ENCODE results near the gene HDAC11. TPM values are rescaled to one million over a fixed set of nuclear protein-coding genes. Genes with fewer than 3 reads are reported as not detected.
A peak's percentile ranks its signal among the peaks of the same experiment; 100 is the strongest.
"Not testable (repeated sequence)": the region's sequence is repeated elsewhere in the genome, so short reads cannot be mapped to it uniquely, and the experiment has no call there.

HDAC11 gene
- total RNA-seq, 1 experiment from 2014 or later, result 7.1 TPM

DNA sequence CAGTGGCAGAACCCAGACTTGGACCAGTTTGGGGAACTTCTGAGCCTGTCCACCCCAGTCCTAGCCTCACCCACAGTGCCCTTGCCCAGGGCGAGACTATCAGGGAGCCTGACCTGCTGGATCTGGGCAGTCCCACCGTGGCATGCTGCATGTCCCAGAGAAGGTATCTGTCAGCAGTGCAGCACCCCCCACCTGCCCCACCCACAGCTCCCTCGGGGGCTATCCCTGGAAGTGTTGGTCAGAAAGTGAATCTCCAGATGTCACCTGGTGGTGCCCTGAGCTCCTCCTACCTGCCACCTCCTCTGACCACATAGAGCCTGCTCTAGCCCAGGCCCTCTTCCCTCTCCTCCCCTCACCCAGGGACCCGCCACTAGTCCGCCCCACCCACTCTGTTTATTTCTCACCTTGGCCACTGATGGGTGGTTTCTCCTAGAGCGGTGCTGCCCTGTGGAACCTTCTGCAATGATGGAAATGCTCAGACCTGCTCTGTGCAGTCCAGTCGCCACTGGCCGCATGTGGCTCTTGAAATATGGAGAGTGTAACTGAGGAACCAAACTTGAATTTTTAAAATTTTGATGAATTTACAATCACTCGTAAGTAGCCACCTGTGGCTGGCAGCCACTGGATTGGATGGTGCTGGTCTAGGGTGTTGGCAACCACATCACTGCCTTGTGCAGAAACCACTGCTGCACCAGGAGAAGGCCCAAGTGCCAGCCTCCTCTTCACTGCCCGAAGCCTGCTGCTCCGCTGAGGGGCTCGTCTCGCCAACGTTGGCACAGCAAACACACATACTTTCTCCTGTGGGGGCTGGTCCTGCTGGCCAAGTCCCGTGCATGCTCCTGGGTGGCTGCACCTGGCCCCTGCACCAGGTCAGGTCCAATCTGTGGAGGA is 13.1 kb downstream of the HDAC11 start:
- DNase-seq (ENCODE audit: low read depth), result no peak

DNA sequence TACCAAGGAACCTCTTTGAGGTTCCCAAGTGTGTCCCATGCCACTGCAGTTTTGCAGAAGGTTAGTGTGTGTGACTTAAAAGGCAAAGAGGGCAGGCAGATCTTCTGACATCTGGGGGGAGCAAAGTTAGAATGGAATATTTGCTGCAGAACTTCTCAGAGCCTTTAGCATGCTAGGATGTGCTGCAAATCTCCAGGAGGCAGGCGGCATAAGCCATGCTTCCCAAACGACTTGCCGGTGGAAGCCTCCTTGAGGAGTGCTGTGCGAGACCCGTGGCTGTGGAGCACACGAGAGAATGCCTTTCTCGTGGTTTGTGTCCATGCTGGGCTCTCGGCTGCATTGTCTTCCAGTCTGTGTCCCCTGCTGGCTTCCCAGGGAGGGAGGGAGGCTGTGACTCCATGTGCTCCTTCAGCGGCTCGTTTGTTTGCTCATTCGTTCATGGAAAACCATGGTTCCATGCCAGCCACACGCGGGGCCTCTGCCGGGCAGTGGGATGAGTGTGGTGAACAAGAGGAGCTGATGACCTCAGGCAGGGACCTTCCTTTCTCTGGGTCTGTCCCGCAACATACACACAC is 13.8 kb downstream of the HDAC11 start:
- no peak for DNase-seq (ENCODE audit: low read depth)

DNA sequence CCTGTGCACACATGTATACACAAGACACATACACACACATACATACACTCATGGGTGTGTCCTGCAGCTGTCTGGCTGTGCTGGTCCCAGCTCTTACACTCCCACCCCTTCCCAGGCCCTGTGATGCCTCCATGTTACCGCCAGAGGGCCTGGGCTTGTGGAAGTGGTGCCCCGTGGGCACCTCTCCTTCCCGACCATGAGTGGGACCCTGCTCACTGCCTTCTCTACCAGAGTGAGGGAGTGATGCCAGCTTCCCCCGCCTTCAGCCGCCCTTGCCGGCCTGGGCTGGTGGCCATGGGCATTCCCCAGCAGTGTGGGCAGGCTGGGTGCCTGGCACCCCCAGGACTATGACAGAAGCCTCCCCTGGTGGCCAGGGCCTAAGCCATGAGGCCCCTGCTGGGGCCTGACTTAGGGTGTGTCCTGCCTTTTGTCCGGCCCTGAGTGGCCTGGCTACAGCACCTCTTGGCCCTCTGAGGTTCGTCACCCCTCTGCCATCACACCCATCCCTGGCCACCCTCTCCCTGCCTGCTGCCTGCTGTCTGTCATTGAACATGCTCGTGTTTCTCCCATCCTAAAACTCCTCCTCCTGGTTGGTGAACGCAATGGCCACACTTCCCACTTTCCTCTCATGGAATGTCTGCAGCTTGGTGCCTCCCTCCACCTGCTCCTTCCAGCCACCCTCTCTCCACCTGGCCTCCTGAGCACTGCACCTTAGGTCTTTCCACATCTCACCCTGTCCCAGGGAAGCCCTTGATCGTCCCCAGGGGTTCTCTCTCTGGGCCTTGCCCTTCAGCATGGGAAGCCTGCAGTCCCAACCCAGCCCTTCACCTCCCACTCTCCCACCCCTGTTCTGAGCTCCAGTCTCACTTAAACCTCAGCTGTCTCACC is 14.6 kb downstream of the HDAC11 start:
- DNase-seq (ENCODE audit: low read depth), result peak; percentile 43

DNA sequence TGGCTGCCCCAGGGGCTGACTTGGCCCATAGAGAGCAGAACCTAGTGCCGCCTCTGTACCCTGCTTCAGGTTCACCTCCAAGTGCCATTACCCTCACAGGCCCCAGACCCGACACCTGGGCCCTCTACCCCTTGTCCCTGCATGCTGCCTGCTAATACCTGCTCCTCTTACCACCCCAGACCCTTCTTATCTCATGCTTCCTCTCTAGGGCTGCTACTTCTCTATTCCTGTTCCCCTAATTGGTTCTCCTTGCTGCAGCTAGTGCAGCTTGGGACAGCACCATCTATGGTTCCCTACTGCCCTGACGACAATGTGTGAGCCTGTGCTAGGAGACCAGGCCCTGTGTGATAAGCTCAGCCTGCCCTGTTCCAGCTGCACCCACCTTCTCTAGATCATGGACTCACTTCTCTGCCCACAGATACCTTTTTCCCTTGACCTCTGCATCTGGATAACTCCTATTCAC is 15.3 kb downstream of the HDAC11 start:
- no peak for DNase-seq (ENCODE audit: low read depth)

DNA sequence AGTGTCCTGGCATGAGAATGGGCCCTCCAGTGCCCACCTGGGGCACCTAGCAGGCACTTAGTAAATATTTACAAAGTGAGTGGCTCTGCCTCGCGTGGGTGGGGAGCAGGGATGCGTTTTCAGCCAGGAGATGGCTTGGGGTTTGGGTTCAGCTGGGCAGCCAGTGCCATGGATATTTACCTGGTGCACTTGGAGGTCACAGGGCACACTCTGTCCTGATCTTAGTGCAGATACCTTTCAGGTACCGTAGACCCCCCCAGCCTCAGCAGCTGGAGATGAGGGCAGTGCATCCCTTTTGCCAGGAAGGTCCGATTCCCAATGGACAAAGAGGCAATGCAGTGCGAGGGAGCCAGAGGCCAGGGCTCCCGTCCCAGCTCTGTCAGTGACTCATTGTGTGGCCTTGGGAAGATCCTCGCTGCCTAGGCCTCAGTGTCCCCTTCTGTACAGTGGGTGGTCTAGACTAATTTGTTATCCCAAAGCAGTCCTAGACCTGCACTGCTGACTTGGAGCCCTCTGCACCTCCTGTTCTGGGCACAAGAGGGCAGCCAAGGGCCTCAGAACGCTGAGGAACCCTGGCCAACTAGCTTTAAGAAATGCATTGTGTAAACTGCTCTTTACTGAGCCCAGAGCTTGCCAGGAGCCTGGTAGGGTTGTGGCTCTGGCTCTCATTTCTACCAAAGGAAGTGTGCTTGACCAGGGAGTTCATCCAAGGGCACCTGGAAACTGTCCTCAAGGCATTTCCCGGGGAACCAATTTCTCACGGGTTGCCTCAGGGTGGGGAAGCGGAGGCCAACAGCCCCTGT is 16.0 kb downstream of the HDAC11 start:
- peak; percentile 61 for DNase-seq (ENCODE audit: low read depth)

DNA sequence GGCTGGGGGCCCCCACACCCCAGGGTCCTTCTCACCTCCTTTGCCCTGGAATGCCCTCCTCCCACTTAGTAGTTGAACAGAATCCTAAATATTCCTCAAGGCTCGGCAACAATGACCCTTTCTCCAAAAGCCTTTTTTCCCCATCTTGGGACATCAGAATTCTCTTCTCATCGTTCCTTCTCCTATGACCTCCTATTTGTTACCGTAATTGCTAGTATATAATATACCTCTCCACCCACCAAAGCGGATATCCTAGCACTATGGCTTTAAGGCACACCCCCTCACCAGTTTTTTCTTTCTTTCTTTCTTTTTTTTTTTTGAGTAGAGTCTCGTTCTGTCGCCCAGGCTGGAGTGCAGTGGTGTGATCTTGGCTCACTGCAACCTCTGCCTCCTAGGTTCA is 16.8 kb downstream of the HDAC11 start:
- DNase-seq (ENCODE audit: low read depth), result no peak

DNA sequence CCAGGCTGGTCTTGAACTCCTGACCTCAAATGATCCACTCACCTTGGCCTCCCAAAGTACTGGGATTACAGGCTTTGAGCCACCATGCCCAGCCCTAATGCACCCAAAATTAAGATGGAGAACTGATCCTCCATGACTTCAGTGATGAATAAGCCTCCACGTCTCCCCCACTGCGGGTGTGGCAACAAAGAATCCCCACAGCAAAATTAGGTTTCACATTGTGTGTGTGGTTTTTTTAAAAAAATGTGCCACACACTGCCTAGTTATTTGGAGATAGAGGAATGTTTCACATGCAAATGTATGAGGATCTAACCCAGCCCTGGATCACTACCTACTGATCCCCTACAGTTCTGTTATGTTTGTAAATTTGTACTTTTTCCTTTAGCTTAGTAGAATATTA is 17.3 kb downstream of the HDAC11 start:
- DNase-seq (ENCODE audit: low read depth), result peak; percentile 9

DNA sequence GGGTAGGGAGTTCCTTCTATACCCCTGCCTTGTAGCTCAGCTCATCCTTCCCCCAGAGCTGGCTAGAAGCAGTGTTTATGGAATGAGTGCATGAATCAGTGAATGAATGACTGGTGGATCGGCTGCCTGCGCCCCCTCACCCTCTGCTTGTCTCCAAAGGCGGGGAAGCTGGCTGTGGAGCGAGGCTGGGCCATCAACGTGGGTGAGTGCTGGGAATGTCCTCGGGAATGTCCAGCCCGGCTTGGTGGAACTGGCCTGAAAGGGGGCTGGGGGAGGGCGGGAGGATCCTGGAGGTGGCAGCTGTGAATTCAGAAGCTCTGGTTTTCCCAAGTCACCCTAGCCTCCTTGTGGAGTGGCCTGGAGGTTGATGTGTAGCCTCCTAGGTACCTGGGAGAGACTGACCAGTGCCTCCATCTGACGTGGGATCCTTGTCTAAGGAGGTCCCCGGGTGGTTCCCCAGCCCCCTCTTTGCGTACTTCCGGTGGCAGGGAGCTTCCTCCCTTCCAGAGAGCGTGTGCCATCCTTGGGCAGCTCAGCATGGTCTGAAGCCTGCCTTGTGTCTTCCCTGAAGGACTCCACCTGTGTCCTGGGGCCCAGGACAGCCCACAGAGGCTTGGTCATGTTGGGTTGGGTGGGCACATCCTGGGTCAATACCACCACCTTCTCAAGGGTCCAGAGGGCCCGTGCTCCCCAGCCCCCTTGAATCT is 18.4 kb downstream of the HDAC11 start:
- no peak for DNase-seq (ENCODE audit: low read depth)

DNA sequence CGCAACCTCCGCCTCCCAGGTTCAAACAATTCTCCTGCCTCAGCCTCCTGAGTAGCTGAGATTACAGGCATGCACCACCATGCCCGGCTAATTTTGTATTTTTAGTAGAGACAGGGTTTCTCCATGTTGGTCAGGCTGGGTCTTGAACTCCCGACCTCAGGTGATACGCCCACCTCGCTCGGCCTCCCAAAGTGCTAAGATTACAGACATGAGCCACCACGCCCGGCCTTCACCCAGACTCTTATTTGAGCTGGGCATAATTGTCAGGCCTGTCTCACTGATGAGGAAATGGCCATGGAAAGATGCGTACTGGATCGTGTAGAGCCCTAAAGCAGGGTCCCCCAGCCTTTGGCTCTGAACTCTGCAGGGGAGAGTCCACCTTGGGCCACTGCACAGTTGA is 19.1 kb downstream of the HDAC11 start:
- DNase-seq (ENCODE audit: low read depth), result not testable (repeated sequence)

DNA sequence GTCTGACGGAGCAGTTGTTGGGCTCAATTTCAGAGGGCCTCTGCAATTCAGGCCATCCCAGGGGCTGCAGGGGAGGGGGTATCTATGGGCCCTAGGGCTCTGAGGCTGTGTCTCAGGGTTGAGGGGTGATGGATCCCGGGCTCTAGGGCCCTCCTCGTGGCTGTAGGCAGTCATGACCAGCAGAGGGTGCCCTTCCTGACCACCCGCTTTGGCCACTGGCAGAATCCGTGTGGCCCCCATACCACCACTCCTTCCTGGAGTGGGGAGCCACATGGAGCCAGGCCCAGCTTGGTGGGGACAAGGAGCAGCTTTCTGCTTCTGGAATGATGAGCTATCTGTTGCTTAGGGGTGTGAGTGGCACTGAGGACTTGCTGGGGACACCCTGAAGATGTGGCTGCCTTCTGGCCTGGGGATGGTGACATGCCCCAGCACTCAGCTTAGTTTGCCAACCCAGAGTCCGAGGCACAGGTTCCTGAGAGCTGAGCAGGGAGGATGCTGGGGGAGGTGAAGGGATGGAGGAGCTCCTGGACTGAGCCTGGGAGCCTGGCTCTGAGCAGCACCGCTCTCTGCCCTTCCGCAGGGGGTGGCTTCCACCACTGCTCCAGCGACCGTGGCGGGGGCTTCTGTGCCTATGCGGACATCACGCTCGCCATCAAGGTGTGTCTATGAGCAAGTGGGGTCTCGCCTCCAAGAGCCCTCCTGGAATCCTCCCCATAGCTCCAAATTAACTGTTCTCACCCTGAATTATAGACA is 20.2 kb downstream of the HDAC11 start:
- no peak for DNase-seq (ENCODE audit: low read depth)

DNA sequence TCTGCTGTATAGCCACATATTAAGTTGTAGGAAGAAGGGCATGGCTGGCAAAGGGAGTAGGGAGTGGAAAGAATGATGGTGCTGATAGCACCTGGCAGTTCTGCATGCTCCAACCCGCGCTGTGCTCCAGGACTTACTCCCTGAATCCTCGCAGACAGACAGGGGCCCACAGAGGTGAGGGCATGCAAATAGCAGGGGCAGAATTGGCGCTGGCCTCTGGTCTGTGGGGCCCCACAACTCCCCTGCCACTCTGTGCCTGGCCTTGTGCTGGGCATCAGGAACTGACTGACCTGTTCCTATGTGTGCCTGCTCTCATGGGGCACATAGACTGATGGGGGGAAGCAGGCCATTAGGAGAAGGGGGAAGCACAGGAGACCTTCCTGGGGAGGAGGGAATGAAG is 20.9 kb downstream of the HDAC11 start:
- no peak for DNase-seq (ENCODE audit: low read depth)

DNA sequence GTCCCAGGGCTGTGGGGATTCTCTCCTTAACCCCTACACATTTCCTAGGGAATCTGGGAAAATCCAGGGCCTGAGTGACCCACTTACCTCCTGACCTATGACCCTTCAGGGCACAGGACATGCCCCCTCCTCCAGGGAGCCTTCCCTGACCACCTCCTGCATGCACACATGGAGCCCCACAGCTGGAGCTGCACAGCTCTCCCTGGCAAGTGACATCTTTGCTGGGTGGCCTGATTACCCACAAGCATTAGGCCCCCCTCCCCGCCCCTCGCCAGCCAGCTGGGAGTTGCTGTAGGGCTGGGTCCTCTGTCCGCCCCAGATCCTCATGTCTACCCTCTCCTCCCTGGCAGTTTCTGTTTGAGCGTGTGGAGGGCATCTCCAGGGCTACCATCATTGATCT is 21.4 kb downstream of the HDAC11 start:
- no peak for DNase-seq (ENCODE audit: low read depth)

DNA sequence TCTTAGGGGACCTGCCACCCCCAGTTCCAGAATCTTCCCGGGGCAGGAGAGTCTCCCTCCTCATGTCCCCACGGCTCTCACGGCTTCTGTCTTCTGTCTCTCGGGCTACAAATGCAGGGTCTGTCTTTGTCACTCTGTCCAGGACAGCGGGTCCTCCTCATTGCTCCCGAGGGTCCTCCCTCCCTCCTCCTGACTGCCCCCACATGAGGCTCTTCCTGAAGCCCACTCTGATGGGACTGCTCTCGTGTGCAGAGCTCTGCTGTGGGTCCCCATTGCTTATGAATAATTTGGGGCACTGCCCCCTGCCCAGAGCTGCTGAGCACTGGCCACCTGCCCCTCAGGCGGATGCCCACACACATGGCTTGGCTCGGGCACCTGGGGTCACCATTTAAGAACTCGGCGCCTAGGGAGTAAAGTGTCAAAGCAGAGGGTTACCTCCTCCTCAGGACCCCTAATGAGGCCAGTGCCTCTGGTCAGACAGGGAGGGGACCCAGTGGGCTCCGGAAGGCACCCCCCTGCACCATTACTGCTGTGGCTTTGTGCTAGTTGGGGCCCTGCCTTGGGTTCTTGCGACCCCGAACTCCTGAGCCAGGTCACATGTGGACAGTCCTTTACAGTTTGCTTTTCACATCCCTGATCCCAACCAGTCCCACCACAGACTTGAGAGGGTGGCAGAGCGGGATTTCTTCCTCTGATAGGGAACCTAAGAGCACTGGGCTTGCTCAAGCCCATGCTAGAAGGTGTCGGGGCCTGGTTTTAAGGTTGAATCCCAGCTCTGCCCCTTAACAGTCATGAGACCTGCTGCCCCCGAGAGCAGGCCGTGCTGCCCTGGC is 22.1 kb downstream of the HDAC11 start:
- no peak for DNase-seq (ENCODE audit: low read depth)

DNA sequence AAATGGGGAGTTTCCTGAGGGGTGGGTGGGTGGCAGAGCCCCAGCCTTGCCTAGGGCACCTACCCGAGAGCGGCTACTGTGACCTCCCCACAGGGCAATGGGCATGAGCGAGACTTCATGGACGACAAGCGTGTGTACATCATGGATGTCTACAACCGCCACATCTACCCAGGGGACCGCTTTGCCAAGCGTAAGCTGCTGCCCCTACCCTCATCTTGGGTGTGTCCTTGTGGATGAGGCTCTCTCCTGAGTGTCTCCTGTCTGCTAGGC is 22.6 kb downstream of the HDAC11 start:
- no peak for DNase-seq (ENCODE audit: low read depth)

DNA sequence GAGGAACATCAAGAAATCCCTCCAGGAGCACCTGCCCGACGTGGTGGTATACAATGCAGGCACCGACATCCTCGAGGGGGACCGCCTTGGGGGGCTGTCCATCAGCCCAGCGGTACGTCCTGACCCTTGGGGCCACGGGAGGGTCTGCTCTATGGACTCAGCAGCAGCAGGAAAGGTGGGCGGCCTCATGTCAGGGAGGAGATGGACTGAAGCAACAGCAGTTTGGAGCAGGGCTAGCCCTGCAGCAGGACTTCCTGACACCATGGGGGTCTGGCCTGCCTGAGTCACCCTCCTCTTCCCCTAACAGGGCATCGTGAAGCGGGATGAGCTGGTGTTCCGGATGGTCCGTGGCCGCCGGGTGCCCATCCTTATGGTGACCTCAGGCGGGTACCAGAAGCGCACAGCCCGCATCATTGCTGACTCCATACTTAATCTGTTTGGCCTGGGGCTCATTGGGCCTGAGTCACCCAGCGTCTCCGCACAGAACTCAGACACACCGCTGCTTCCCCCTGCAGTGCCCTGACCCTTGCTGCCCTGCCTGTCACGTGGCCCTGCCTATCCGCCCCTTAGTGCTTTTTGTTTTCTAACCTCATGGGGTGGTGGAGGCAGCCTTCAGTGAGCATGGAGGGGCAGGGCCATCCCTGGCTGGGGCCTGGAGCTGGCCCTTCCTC is 24.2 kb downstream of the HDAC11 start:
- no peak for DNase-seq (ENCODE audit: low read depth)

DNA sequence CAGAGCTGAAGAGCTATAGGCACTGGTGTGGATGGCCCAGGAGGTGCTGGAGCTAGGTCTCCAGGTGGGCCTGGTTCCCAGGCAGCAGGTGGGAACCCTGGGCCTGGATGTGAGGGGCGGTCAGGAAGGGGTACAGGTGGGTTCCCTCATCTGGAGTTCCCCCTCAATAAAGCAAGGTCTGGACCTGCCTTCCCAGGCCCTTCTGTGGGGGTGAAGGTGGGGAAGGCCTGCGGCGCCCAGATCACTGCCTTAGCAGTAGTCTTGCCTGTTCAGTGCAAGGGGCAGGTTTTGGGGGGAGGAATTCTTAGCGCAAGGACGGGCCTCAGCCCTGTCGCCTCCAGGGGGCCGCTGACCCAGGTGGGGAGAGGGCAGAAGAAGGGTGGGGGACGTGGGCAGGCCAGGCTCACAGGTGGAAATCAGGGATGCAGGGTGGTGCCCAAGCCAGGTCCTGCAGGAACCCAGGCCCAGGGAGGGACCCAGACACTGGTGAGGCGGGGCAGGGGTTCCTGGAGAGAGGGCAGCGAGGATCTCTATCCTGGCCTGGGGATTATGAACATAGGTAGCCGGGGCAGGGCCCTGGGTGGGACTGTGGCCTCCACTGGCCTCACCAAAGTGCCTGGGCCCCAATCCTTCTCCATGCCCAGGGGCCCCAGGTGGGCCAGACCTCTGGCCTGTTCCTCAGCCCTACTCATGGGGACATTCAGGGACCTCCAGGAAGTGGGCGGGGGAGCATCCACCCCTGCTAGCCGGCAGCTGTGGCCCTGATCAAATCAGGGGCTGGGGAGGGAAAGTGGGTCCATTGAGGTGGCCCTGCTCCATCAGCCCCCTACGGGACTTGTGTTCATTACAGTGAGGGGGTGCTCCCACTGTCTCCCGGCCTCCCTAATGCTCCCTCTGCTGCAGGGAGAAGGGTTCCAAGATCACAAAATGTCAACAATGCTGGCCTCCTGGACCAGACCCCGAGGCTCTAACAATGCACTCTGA is 25.3 kb downstream of the HDAC11 start:
- no peak for DNase-seq (ENCODE audit: low read depth)

DNA sequence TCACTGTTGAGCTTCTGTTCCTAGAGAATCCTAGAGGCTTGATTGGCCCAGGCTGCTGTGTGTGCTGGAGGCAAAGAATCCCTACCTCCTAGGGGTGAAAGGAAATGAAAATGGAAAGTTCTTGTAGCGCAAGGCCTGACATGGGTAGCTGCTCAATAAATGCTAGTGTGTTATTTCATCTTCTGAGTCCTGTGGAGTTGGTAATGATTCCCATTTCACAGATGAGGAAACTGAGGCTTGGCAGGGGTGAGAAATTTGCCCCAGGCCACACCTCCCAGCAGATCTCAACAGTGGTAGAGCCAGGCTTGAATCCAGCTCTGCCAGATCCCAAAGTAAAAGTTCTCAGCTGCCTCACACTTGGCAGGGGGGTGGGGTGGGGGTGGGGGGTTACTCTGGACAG is 26.1 kb downstream of the HDAC11 start:
- DNase-seq (ENCODE audit: low read depth), result no peak

Measured in LHCN-M2 (cell line).